HCT116 (cell line): ENCODE data around the gene RAB24. TPM values are rescaled to one million over a fixed set of nuclear protein-coding genes. Genes with fewer than 3 reads are reported as not detected.

Experiments
- ATAC-seq: fragments of 200-7000 bp; cut with Tn5 transposase; 2 replicates; pipeline ENCODE4 v1.9.1; 2020; ENCODE audit warnings: mild to moderate bottlenecking, moderate library complexity
- BruUV-seq: library from RNA; stranded (reverse); fragments of 400-500 nt; replicated peaks from 2 replicates; lab custom pipeline; 2021; lab: Mats Ljungman, UMichigan
- CTCF ChIA-PET: fragments of 300-600 bp; sonication (Branson Sonifier 250); formaldehyde crosslinking; loops from one replicate; lab custom pipeline; 2021; ENCODE audit warnings: antibody characterized with exemption; lab: Charles Lee
- POLR2A ChIA-PET: fragments of 300-600, 350-600 bp; sonication (Branson Sonifier 250); formaldehyde crosslinking; loops from one replicate; lab custom pipeline; 2021; ENCODE audit warnings: antibody characterized with exemption; lab: Charles Lee
- RAD21 ChIA-PET, 2 experiments: fragments of 300-600 bp; sonication (Branson Sonifier 250); formaldehyde crosslinking; loops; one replicate each; lab custom pipeline; 2023; ENCODE audit warnings: low total read pairs in 2 of 2; ENCODE audit not compliant: uncharacterized antibody in 2 of 2, unreplicated experiment in 2 of 2, low non-redundant PET in 1 of 2; lab: Charles Lee
- DNase-seq: peaks from one replicate; pipeline ENCODE4 v3.0.0-alpha.2; 2010; ENCODE audit warnings: low read depth, low spot score
- H2AFZ ChIP-seq: fragments of 200-600 bp; shearing (Covaris generic), sonication (generic); 2 replicates; pipeline ENCODE4 v1.6.1; 2017; ENCODE audit warnings: low read depth, mixed run types, mixed read lengths, antibody characterized with exemption, low read length; ENCODE audit not compliant: poor library complexity, severe bottlenecking
- H3K27ac ChIP-seq: 2 replicates; pipeline ENCODE4 v1.5.1; 2012; ENCODE audit warnings: low read depth, low read length
- H3K27me3 ChIP-seq: fragments of 200-600 bp; sonication (generic); 2 replicates; pipeline ENCODE4 v1.6.1; 2016; ENCODE audit warnings: mixed run types, low read length, mixed read lengths; ENCODE audit not compliant: insufficient read depth
- H3K36me3 ChIP-seq, 2 experiments: fragments of 200-500 bp in 1 of 2; fragments of 200-600 bp in 1 of 2; sonication (Bioruptor generic) in 1 of 2; sonication (generic) in 1 of 2; 2 replicates each; pipeline versions ENCODE4 v1.5.1 to v1.6.1; 2014 to 2016; ENCODE audit warnings: low read length in 2 of 2, inconsistent platforms in 1 of 2, mixed read lengths in 1 of 2, mixed run types in 1 of 2; ENCODE audit not compliant: insufficient read depth in 2 of 2, control insufficient read depth in 1 of 2
- H3K4me1 ChIP-seq, 2 experiments: fragments of 200-600 bp in 1 of 2; sonication (generic) in 1 of 2; 2 replicates each; pipeline versions ENCODE4 v1.5.1 to v1.6.1; 2012 to 2017; ENCODE audit warnings: low read length in 2 of 2, inconsistent platforms in 1 of 2, mild to moderate bottlenecking in 1 of 2, mixed read lengths in 1 of 2, mixed run types in 1 of 2, moderate library complexity in 1 of 2; ENCODE audit not compliant: insufficient read depth in 2 of 2, control insufficient read depth in 1 of 2
- H3K4me2 ChIP-seq: fragments of 200-600 bp; sonication (generic); 2 replicates; pipeline ENCODE4 v1.6.1; 2017; ENCODE audit warnings: mixed run types, low read length, mixed read lengths
- H3K4me3 ChIP-seq, 2 experiments: fragments of 200-600 bp in 1 of 2; sonication (generic) in 1 of 2; replicated peaks in 1 of 2; 2 replicates each; pipeline ENCODE4 v1.5.1; 2011 to 2016; ENCODE audit warnings: low read length in 2 of 2, control low read depth in 1 of 2, low read depth in 1 of 2, mild to moderate bottlenecking in 1 of 2, mixed read lengths in 1 of 2, mixed run types in 1 of 2
- H3K79me2 ChIP-seq: fragments of 200-600 bp; sonication (generic); 2 replicates; pipeline ENCODE4 v1.6.1; 2017; ENCODE audit warnings: mild to moderate bottlenecking, mixed run types, low read length, moderate library complexity, mixed read lengths; ENCODE audit not compliant: insufficient read depth
- H3K9ac ChIP-seq: fragments of 200-600 bp; sonication (generic); 2 replicates; pipeline ENCODE4 v1.6.1; 2016; ENCODE audit warnings: low read length, mixed read lengths
- H3K9me2 ChIP-seq: fragments of 200-600 bp; sonication (generic), shearing (Covaris generic); 2 replicates; pipeline ENCODE4 v1.6.1; 2017; ENCODE audit warnings: mixed run types, mild to moderate bottlenecking, moderate library complexity; ENCODE audit not compliant: insufficient read depth
- H3K9me3 ChIP-seq, 2 experiments: fragments of 200-500 bp in 1 of 2; fragments of 200-600 bp in 1 of 2; sonication (Bioruptor generic) in 1 of 2; sonication (generic) in 1 of 2; 2 replicates each; pipeline ENCODE4 v1.6.1; 2014 to 2017; ENCODE audit warnings: low read length in 2 of 2, mixed read lengths in 2 of 2, inconsistent platforms in 1 of 2, low read depth in 1 of 2, mild to moderate bottlenecking in 1 of 2, mixed run types in 1 of 2, moderate library complexity in 1 of 2; ENCODE audit not compliant: control insufficient read depth in 1 of 2, insufficient read depth in 1 of 2
- H4K20me1 ChIP-seq: fragments of 200-600 bp; sonication (generic), shearing (Covaris generic); 2 replicates; pipeline ENCODE4 v1.6.1; 2017; ENCODE audit warnings: mixed run types, mild to moderate bottlenecking, moderate library complexity; ENCODE audit not compliant: insufficient read depth
- ATF3 ChIP-seq: IDR thresholded peaks from 2 replicates; pipeline ENCODE4 v1.6.1; 2012
- CEBPB ChIP-seq: IDR thresholded peaks from 2 replicates; pipeline ENCODE4 v1.6.1; 2012; ENCODE audit warnings: low read depth
- EGR1 ChIP-seq: IDR thresholded peaks from 2 replicates; pipeline ENCODE4 v1.6.1; 2012; ENCODE audit warnings: low read depth
- ELF1 ChIP-seq: IDR thresholded peaks from 2 replicates; pipeline ENCODE4 v1.6.1; 2012; ENCODE audit warnings: low read depth, borderline replicate concordance
- FOSL1 ChIP-seq: IDR thresholded peaks from 2 replicates; pipeline ENCODE4 v1.6.1; 2012; ENCODE audit warnings: low read depth
- JUND ChIP-seq: IDR thresholded peaks from 2 replicates; pipeline ENCODE4 v1.6.1; 2012
- MAX ChIP-seq: IDR thresholded peaks from 2 replicates; pipeline ENCODE4 v1.6.1; 2012
- POLR2A ChIP-seq: IDR thresholded peaks from 2 replicates; pipeline ENCODE4 v1.7.0; 2011; ENCODE audit warnings: borderline replicate concordance; ENCODE audit not compliant: insufficient read depth, insufficient read length; ENCODE audit errors: extremely low read depth
- REST ChIP-seq: IDR thresholded peaks from 2 replicates; pipeline ENCODE4 v1.6.1; 2012; ENCODE audit warnings: low read depth
- SP1 ChIP-seq: IDR thresholded peaks from 2 replicates; pipeline ENCODE4 v1.6.1; 2012; ENCODE audit warnings: low read depth
- SRF ChIP-seq: IDR thresholded peaks from 2 replicates; pipeline ENCODE4 v1.6.1; 2012; ENCODE audit warnings: low read depth
- TCF7L2 ChIP-seq: IDR thresholded peaks from 2 replicates; pipeline ENCODE4 v1.7.0; 2011; ENCODE audit warnings: borderline replicate concordance, inconsistent platforms; ENCODE audit not compliant: insufficient read depth, insufficient read length; ENCODE audit errors: extremely low read depth
- YY1 ChIP-seq: IDR thresholded peaks from 2 replicates; pipeline ENCODE4 v1.6.1; 2011; ENCODE audit warnings: low read length, low read depth, moderate library complexity, mild to moderate bottlenecking; ENCODE audit not compliant: insufficient replicate concordance; ENCODE audit errors: extremely low read depth
- ZBTB33 ChIP-seq: IDR thresholded peaks from 2 replicates; pipeline ENCODE4 v1.6.1; 2011; ENCODE audit warnings: mild to moderate bottlenecking, low read length, moderate library complexity; ENCODE audit not compliant: insufficient replicate concordance; ENCODE audit errors: extremely low read depth
- ZFX ChIP-seq: fragments of 450-650 bp; IDR thresholded peaks from 2 replicates; pipeline ENCODE4 v1.6.1; 2017
- ZNF274 ChIP-seq: fragments of 200-500 bp; sonication (Bioruptor generic); IDR thresholded peaks from 2 replicates; pipeline ENCODE4 v1.6.1; 2014; ENCODE audit warnings: mild to moderate bottlenecking, low read depth, low read length, inconsistent platforms
- intact Hi-C: fragments of 100-400 bp; cut with micrococcal nuclease; formaldehyde crosslinking; loops from 2 replicates; pipeline ENCODE4 v1.10.0; 2022
- total RNA-seq: library from RNA; stranded (reverse); gene quantifications from one replicate; pipeline ENCODE4 v1.2.1, GENCODE V29; 2021; ENCODE audit not compliant: unreplicated experiment

RAB24 gene
- total RNA-seq, 1 experiment from 2014 or later, result 13.5 TPM

- Histone ChIP-seq H3K4me3 (no peak overlapping the region), H3K9ac (no peak overlapping the region), H4K20me1 (no peaks in the 10 kb centered on the region), H3K36me3 (peaks cover 20 to 23% of the 10 kb centered on the region in 2 experiments; a peak in 3 of 4 replicates), H3K27ac (no peak overlapping the region), H3K4me1 (no peaks in the 10 kb centered on the region), H2AFZ (no peak overlapping the region), H3K9me3 (no peaks in the 10 kb centered on the region), H3K27me3 (no peaks in the 10 kb centered on the region), H3K9me2 (no peaks in the 10 kb centered on the region), H3K4me2 (no peak overlapping the region), H3K79me2 (no peaks in the 10 kb centered on the region)
- intact Hi-C loops, result no loop called here
- ATAC-seq (no peak), DNase-seq (no peak)
- BruUV-seq, result no TSS peak
- CTCF ChIA-PET, result no interaction called here
- TF ChIP-seq JUND (no peak), REST (no peak), MAX (no peak), CEBPB (no peak), EGR1 (no peak), POLR2A (no peak), ATF3 (no peak), ZFX (no peak), TCF7L2 (no peak), YY1 (no peak), FOSL1 (no peak), SP1 (no peak), SRF (no peak), ZBTB33 (no peak), ZNF274 (no peak), ELF1 (no peak)
- RAD21 ChIA-PET, result no interaction called here
- POLR2A ChIA-PET, result no interaction called here
Measured at GRCh38 chr5:177332031-177332895, 28.7 kb upstream of the RAB24 start.
